MM.1S (cell line): Measurements from ENCODE around the gene RPN2.

Source experiments
- DNase-seq: peaks from one replicate; pipeline ENCODE4 v3.0.0-alpha.2; 2015
- H2AFZ ChIP-seq: fragments of 300-600 bp; sonication (generic); 2 replicates; pipeline ENCODE4 v1.6.0; 2016; ENCODE audit warnings: antibody characterized with exemption, low read length
- H3F3A ChIP-seq: fragments of 300-600 bp; sonication (generic); 2 replicates; pipeline ENCODE4 v1.6.1; 2016; ENCODE audit warnings: mild to moderate bottlenecking, antibody characterized with exemption, low read length, moderate library complexity, mixed read lengths; ENCODE audit not compliant: insufficient read depth
- H3K27ac ChIP-seq: fragments of 300-600 bp; sonication (generic); 2 replicates; pipeline ENCODE4 v1.5.1; 2016; ENCODE audit warnings: mild to moderate bottlenecking, low read length
- H3K27me3 ChIP-seq: fragments of 300-600 bp; sonication (generic); replicated peaks from 2 replicates; pipeline ENCODE4 v1.6.0; 2016; ENCODE audit warnings: low read length; ENCODE audit not compliant: insufficient read depth
- H3K36me3 ChIP-seq: fragments of 300-600 bp; sonication (generic); replicated peaks from 2 replicates; pipeline ENCODE4 v1.6.1; 2016; ENCODE audit warnings: mild to moderate bottlenecking, low read length, mixed read lengths; ENCODE audit not compliant: insufficient read depth
- H3K4me1 ChIP-seq: fragments of 300-600 bp; sonication (generic); 2 replicates; pipeline ENCODE4 v1.6.1; 2016; ENCODE audit warnings: low read length, mixed read lengths
- H3K4me2 ChIP-seq: fragments of 300-600 bp; sonication (generic); 2 replicates; pipeline ENCODE4 v1.6.0; 2016; ENCODE audit warnings: low read depth, low read length
- H3K4me3 ChIP-seq: fragments of 300-600 bp; sonication (generic); 2 replicates; pipeline ENCODE4 v1.5.1; 2016; ENCODE audit warnings: low read length, mixed read lengths
- H3K79me2 ChIP-seq: fragments of 300-600 bp; sonication (generic); 2 replicates; pipeline ENCODE4 v1.6.1; 2016; ENCODE audit warnings: mixed run types, low read length, mixed read lengths
- H3K9ac ChIP-seq: fragments of 300-600 bp; sonication (generic); 2 replicates; pipeline ENCODE4 v1.6.1; 2016; ENCODE audit warnings: low read length, mixed read lengths
- H3K9me2 ChIP-seq: fragments of 300-600 bp; sonication (generic); replicated peaks from 2 replicates; pipeline ENCODE4 v1.6.1; 2016; ENCODE audit warnings: mild to moderate bottlenecking, low read length, mixed read lengths; ENCODE audit not compliant: insufficient read depth
- H3K9me3 ChIP-seq: fragments of 300-600 bp; sonication (generic); replicated peaks from 2 replicates; pipeline ENCODE4 v1.6.1; 2016; ENCODE audit warnings: mild to moderate bottlenecking, low read length, mixed read lengths; ENCODE audit not compliant: insufficient read depth
- H4K20me1 ChIP-seq: fragments of 300-600 bp; sonication (generic); 2 replicates; pipeline ENCODE4 v1.6.1; 2016; ENCODE audit warnings: mild to moderate bottlenecking, low read length, moderate library complexity, mixed read lengths; ENCODE audit not compliant: insufficient read depth
- EZH2 ChIP-seq: fragments of 300-600 bp; sonication (generic); optimal IDR thresholded peaks from 2 replicates; pipeline ENCODE3; 2017; ENCODE audit warnings: low read depth, mild to moderate bottlenecking, antibody characterized with exemption, low read length, mixed read lengths
- EZH2phosphoT487 ChIP-seq: fragments of 300-600 bp; sonication (generic); IDR thresholded peaks from 2 replicates; pipeline ENCODE4 v1.6.1; 2018; ENCODE audit warnings: antibody characterized with exemption, low read length
- TF ChIP-seq, protein P1 (sequence below): fragments of 300-600 bp; sonication (generic); IDR thresholded peaks from 2 replicates; pipeline ENCODE4 v1.5.1; 2016; ENCODE audit warnings: antibody characterized with exemption, low read length, mixed read lengths

Gene RPN2

DNA sequence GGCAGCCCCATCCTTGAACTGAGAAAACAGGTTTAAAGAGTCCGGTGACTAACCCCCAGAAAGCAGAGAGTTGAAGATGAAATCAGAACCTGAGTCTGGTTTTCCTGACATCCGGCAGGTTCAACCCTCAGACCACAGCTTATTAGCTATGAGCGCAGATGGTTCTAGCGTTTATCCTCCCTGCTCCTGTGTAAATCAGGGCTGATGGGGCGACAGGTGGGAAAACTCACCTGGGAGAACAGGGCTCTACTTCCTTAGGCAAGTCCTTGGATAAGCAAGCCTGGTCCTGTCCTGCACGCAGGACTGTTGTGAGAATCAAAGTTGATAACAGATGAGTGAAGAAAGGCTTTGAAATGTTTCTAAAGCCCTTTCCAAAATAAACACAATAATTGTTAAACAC, 51.1 kb downstream of the RPN2 start:
- H3K4me2 ChIP-seq = no peak overlapping the region
- H3K9me2 ChIP-seq = no peaks in the 10 kb centered on the region
- H3K36me3 ChIP-seq = peaks cover 19% of the 10 kb centered on the region
- no peaks in the 10 kb centered on the region for H3F3A ChIP-seq
- no peaks in the 10 kb centered on the region for H3K27me3 ChIP-seq
- no peak for DNase-seq
- H3K9me3 ChIP-seq = no peaks in the 10 kb centered on the region
- no peaks in the 10 kb centered on the region for H3K4me1 ChIP-seq
- no peak overlapping the region for H3K27ac ChIP-seq
- H3K4me3 ChIP-seq = no peak overlapping the region
- no peak overlapping the region for H2AFZ ChIP-seq
- no peaks in the 10 kb centered on the region for H3K79me2 ChIP-seq
- H4K20me1 ChIP-seq = no peaks in the 10 kb centered on the region
- no peak overlapping the region for H3K9ac ChIP-seq
- TF ChIP-seq EZH2phosphoT487 = no peak
- TF ChIP-seq, protein P1, sequence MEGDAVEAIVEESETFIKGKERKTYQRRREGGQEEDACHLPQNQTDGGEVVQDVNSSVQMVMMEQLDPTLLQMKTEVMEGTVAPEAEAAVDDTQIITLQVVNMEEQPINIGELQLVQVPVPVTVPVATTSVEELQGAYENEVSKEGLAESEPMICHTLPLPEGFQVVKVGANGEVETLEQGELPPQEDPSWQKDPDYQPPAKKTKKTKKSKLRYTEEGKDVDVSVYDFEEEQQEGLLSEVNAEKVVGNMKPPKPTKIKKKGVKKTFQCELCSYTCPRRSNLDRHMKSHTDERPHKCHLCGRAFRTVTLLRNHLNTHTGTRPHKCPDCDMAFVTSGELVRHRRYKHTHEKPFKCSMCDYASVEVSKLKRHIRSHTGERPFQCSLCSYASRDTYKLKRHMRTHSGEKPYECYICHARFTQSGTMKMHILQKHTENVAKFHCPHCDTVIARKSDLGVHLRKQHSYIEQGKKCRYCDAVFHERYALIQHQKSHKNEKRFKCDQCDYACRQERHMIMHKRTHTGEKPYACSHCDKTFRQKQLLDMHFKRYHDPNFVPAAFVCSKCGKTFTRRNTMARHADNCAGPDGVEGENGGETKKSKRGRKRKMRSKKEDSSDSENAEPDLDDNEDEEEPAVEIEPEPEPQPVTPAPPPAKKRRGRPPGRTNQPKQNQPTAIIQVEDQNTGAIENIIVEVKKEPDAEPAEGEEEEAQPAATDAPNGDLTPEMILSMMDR = no peak
- TF ChIP-seq EZH2 = no peak

GRCh38 chr20:37231947-37232630, 53.0 kb downstream of the RPN2 start:
- H4K20me1 ChIP-seq = no peaks in the 10 kb centered on the region
- H3K36me3 ChIP-seq = peaks cover 12% of the 10 kb centered on the region
- no peak overlapping the region for H3K4me3 ChIP-seq
- no peaks in the 10 kb centered on the region for H3K9me3 ChIP-seq
- no peak overlapping the region for H2AFZ ChIP-seq
- H3K4me1 ChIP-seq = no peaks in the 10 kb centered on the region
- H3F3A ChIP-seq = no peaks in the 10 kb centered on the region
- H3K27ac ChIP-seq = no peak overlapping the region
- no peaks in the 10 kb centered on the region for H3K27me3 ChIP-seq
- H3K4me2 ChIP-seq = no peak overlapping the region
- TF ChIP-seq EZH2 (no peak), EZH2phosphoT487 (no peak)
- TF ChIP-seq, protein P1 = no peak
- no peaks in the 10 kb centered on the region for H3K9me2 ChIP-seq
- no peak overlapping the region for H3K9ac ChIP-seq
- no peak for DNase-seq
- no peaks in the 10 kb centered on the region for H3K79me2 ChIP-seq

- no peak overlapping the region for H3K9ac ChIP-seq
- no peaks in the 10 kb centered on the region for H3F3A ChIP-seq
- no peaks in the 10 kb centered on the region for H3K9me3 ChIP-seq
- H3K4me3 ChIP-seq = no peak overlapping the region
- TF ChIP-seq EZH2 (no peak), EZH2phosphoT487 (no peak)
- TF ChIP-seq, protein P1 = no peak
- no peak overlapping the region for H3K4me2 ChIP-seq
- H3K9me2 ChIP-seq = no peaks in the 10 kb centered on the region
- no peaks in the 10 kb centered on the region for H3K27me3 ChIP-seq
- no peak overlapping the region for H3K27ac ChIP-seq
- H3K79me2 ChIP-seq = no peaks in the 10 kb centered on the region
- no peak for DNase-seq
- peaks cover 6% of the 10 kb centered on the region for H3K36me3 ChIP-seq
- H4K20me1 ChIP-seq = no peaks in the 10 kb centered on the region
- H3K4me1 ChIP-seq = no peaks in the 10 kb centered on the region
- H2AFZ ChIP-seq = no peak overlapping the region
These were observed 54.6 kb downstream of the RPN2 start for GRCh38 chr20:37233548-37234253.
